PC-3 (cell line): Measurements from ENCODE around the gene POLDIP3. TPM values are rescaled to one million over a fixed set of nuclear protein-coding genes. Genes with fewer than 3 reads are reported as not detected.

ENCODE experiments used
- ATAC-seq: fragments of 200-7000 bp; cut with Tn5 transposase; 2 replicates; pipeline ENCODE4 v1.9.1; 2020; ENCODE audit warnings: mild to moderate bottlenecking, moderate library complexity
- BruUV-seq: library from RNA; stranded (reverse); fragments of 400-500 nt; replicated peaks from 2 replicates; lab custom pipeline; 2021; lab: Mats Ljungman, UMichigan
- CTCF ChIA-PET: fragments of 300-600 bp; sonication (Branson Sonifier 250); formaldehyde crosslinking; loops from one replicate; lab custom pipeline; 2022; ENCODE audit warnings: antibody characterized with exemption; lab: Charles Lee
- POLR2A ChIA-PET: fragments of 300-600 bp; sonication (Branson Sonifier 250); formaldehyde crosslinking; loops from one replicate; lab custom pipeline; 2022; ENCODE audit warnings: antibody characterized with exemption; ENCODE audit not compliant: unreplicated experiment; lab: Charles Lee
- DNase-seq: peaks from one replicate; pipeline ENCODE4 v3.0.0-alpha.2; 2015
- H2AFZ ChIP-seq: fragments of 300-600 bp; sonication (generic); 2 replicates; pipeline ENCODE4 v1.6.0; 2016; ENCODE audit warnings: antibody characterized with exemption, low read length
- H3F3A ChIP-seq: fragments of 300-600 bp; sonication (generic); one replicate; pipeline ENCODE4 v1.6.0; 2017; ENCODE audit warnings: antibody characterized with exemption, low read length, control low read depth, mild to moderate bottlenecking; ENCODE audit not compliant: unreplicated experiment
- H3K27ac ChIP-seq: fragments of 300-600 bp; sonication (generic); 2 replicates; pipeline ENCODE4 v1.5.1; 2016; ENCODE audit warnings: mild to moderate bottlenecking, low read length
- H3K27me3 ChIP-seq: fragments of 300-600 bp; sonication (generic); 2 replicates; pipeline ENCODE4 v1.6.1; 2016; ENCODE audit warnings: low read length, mixed read lengths
- H3K36me3 ChIP-seq: fragments of 300-600 bp; sonication (generic); 2 replicates; pipeline ENCODE4 v1.6.1; 2016; ENCODE audit warnings: low read depth, mixed run types, low read length, mixed read lengths
- H3K4me1 ChIP-seq: fragments of 300-600 bp; sonication (generic); 2 replicates; pipeline ENCODE4 v1.5.1; 2016; ENCODE audit warnings: low read length; ENCODE audit not compliant: insufficient read depth
- H3K4me2 ChIP-seq: fragments of 300-600 bp; sonication (generic); 2 replicates; pipeline ENCODE4 v1.6.0; 2016; ENCODE audit warnings: low read length
- H3K4me3 ChIP-seq: fragments of 300-600 bp; sonication (generic); 2 replicates; pipeline ENCODE4 v1.5.1; 2016; ENCODE audit warnings: mild to moderate bottlenecking, low read length, mixed read lengths
- H3K79me2 ChIP-seq: fragments of 300-600 bp; sonication (generic); 2 replicates; pipeline ENCODE4 v1.6.1; 2017; ENCODE audit warnings: low read length, mixed read lengths
- H3K9ac ChIP-seq: fragments of 300-600 bp; sonication (generic); 2 replicates; pipeline ENCODE4 v1.6.0; 2016; ENCODE audit warnings: mild to moderate bottlenecking, low read length
- H3K9me2 ChIP-seq: fragments of 300-600 bp; sonication (generic); replicated peaks from 2 replicates; pipeline ENCODE4 v1.6.1; 2016; ENCODE audit warnings: mixed run types, low read length, mixed read lengths
- H3K9me3 ChIP-seq: fragments of 300-600 bp; sonication (generic); 2 replicates; pipeline ENCODE4 v1.6.1; 2016; ENCODE audit warnings: low read length, mixed read lengths
- H4K20me1 ChIP-seq: fragments of 300-600 bp; sonication (generic); 2 replicates; pipeline ENCODE4 v1.6.1; 2016; ENCODE audit warnings: low read length, mixed read lengths
- CTCF ChIP-seq: fragments of 300-600 bp; sonication (generic); conservative IDR thresholded peaks from 2 replicates; pipeline ENCODE4 v1.5.1; 2017; ENCODE audit warnings: antibody characterized with exemption, low read depth, mild to moderate bottlenecking, low read length
- EZH2 ChIP-seq: fragments of 300-600 bp; sonication (generic); IDR thresholded peaks from one replicate; pipeline ENCODE4 v1.6.1; 2017; ENCODE audit warnings: antibody characterized with exemption, mild to moderate bottlenecking, low read length; ENCODE audit not compliant: unreplicated experiment
- EZH2phosphoT487 ChIP-seq: fragments of 300-600 bp; sonication (generic); IDR thresholded peaks from 2 replicates; pipeline ENCODE4 v1.6.1; 2018; ENCODE audit warnings: mild to moderate bottlenecking, antibody characterized with exemption, low read length, borderline replicate concordance
- intact Hi-C: fragments of 100-400 bp; cut with micrococcal nuclease; formaldehyde crosslinking; loops from 2 replicates; pipeline ENCODE4 v1.9.0; 2023
- total RNA-seq: library from RNA; depleted of rRNA; stranded (reverse); fragments of >200 nt; gene quantifications from 2 replicates; pipeline ENCODE4 v1.2.3, GENCODE V29; 2014

POLDIP3 gene
- total RNA-seq, 1 experiment from 2014 or later: 32.4 TPM

- ChIA-PET POLR2A (interaction anchor here (0.6 to 0.7 kb wide), 4 partner anchors 12 to 450 kb away, joined by 3 to 6 read pairs (median 4); partner anchors contain the start of gene PACSIN2), CTCF (no interaction called here)
- no peaks in the 10 kb centered on the region for H3K27me3 ChIP-seq
- ATAC-seq (peak; percentile 77), DNase-seq (peak; percentile 96)
- H4K20me1 ChIP-seq: peaks cover 14% of the 10 kb centered on the region; the same call in 1 of the 2 replicates
- peaks cover 11% of the 10 kb centered on the region for H3K4me1 ChIP-seq
- H3K79me2 ChIP-seq: peaks cover 41% of the 10 kb centered on the region
- H2AFZ ChIP-seq: peak overlapping the region; percentile 73
- intact Hi-C loops: no loop called here
- H3K9me2 ChIP-seq: no peaks in the 10 kb centered on the region
- BruUV-seq: TSS peak; percentile 100
- H3F3A ChIP-seq: no peaks in the 10 kb centered on the region
- H3K27ac ChIP-seq: peak overlapping the region; percentile 97
- peak overlapping the region; percentile 87 for H3K4me3 ChIP-seq
- no peak for TF ChIP-seq EZH2
- no peak for TF ChIP-seq EZH2phosphoT487
- no peak for TF ChIP-seq CTCF
- H3K9ac ChIP-seq: peak overlapping the region; percentile 96
- peaks cover 10% of the 10 kb centered on the region; the same call in 1 of the 2 replicates for H3K36me3 ChIP-seq
- no peaks in the 10 kb centered on the region for H3K9me3 ChIP-seq
- peak overlapping the region; percentile 82 for H3K4me2 ChIP-seq
Measured at GRCh38 chr22:42615092-42615859, 593 bp upstream of the POLDIP3 start.

- peaks cover 14% of the 10 kb centered on the region for H3K4me1 ChIP-seq
- H4K20me1 ChIP-seq: peaks cover 20% of the 10 kb centered on the region; the same call in 1 of the 2 replicates
- TF ChIP-seq EZH2phosphoT487 (no peak), CTCF (no peak), EZH2 (no peak)
- ATAC-seq (no peak), DNase-seq (peak; percentile 13)
- peak overlapping the region; percentile 73; the same call in 1 of the 2 replicates for H2AFZ ChIP-seq
- POLR2A ChIA-PET: interaction anchor here (0.6 kb wide), 1 partner anchor 537 kb away, joined by 20 read pairs; the partner anchor contains the start of gene TSPO
- H3K4me3 ChIP-seq: peak overlapping the region; percentile 87
- H3K36me3 ChIP-seq: peaks cover 10% of the 10 kb centered on the region; the same call in 1 of the 2 replicates
- H3F3A ChIP-seq: no peaks in the 10 kb centered on the region
- no peaks in the 10 kb centered on the region for H3K9me2 ChIP-seq
- CTCF ChIA-PET: interaction anchor here (1.5 kb wide), 1 partner anchor 206 kb away, joined by 3 read pairs; no protein-coding TSS in a partner anchor
- intact Hi-C loops: no loop called here
- H3K79me2 ChIP-seq: peaks cover 55% of the 10 kb centered on the region
- peak overlapping the region; percentile 96 for H3K9ac ChIP-seq
- no peaks in the 10 kb centered on the region for H3K27me3 ChIP-seq
- peak overlapping the region; percentile 97 for H3K27ac ChIP-seq
- peak overlapping the region; percentile 82 for H3K4me2 ChIP-seq
- no peaks in the 10 kb centered on the region for H3K9me3 ChIP-seq
- TSS peak; percentile 46 for BruUV-seq
Measured at GRCh38 chr22:42613872-42614301, 796 bp downstream of the POLDIP3 start.
